Neural crest cell (in vitro differentiated cells): ENCODE data around the gene RNASE11. TPM values are rescaled to one million over a fixed set of nuclear protein-coding genes. Genes with fewer than 3 reads are reported as not detected.

Source experiments
- DNase-seq: peaks from one replicate; pipeline ENCODE4 v3.0.0; 2021; ENCODE audit warnings: low read depth, mixed read lengths, low spot score
- H3K27ac Mint-ChIP-seq: one replicate; pipeline ENCODE4 v1.8.0; 2021; ENCODE audit warnings: mild to moderate bottlenecking, mixed read lengths; ENCODE audit not compliant: unreplicated experiment
- H3K27me3 Mint-ChIP-seq: 2 replicates; pipeline ENCODE4 v1.8.0; 2021; ENCODE audit warnings: low read depth, mild to moderate bottlenecking, mixed read lengths
- H3K36me3 Mint-ChIP-seq: 2 replicates; pipeline ENCODE4 v1.8.0; 2021; ENCODE audit warnings: low read depth, mild to moderate bottlenecking, mixed read lengths
- H3K4me1 Mint-ChIP-seq: 2 replicates; pipeline ENCODE4 v1.8.0; 2021; ENCODE audit warnings: mixed read lengths
- H3K4me3 Mint-ChIP-seq: one replicate; pipeline ENCODE4 v1.8.0; 2021; ENCODE audit warnings: mild to moderate bottlenecking, mixed read lengths
- H3K9me3 Mint-ChIP-seq: 2 replicates; pipeline ENCODE4 v1.8.0; 2021; ENCODE audit warnings: mixed read lengths
- CTCF ChIP-seq: fragments of 200-600 bp; sonication (generic); conservative IDR thresholded peaks from 2 replicates; pipeline ENCODE4 v1.5.0; 2021; ENCODE audit warnings: antibody characterized with exemption, mild to moderate bottlenecking
- long read RNA-seq: library from polyadenylated mRNA; unstranded; transcript quantifications from one replicate; pipeline ENCODE4 v2.0.0, GENCODE V29; 2020
- total RNA-seq: library from RNA; stranded (reverse); gene quantifications from 2 replicates; pipeline ENCODE4 v1.2.1, GENCODE V29; 2021

Gene RNASE11
- not detected in 2 replicates for total RNA-seq
- long read RNA-seq = 0 reads

GRCh38 chr14:20587489-20588154 is at the start of gene RNASE11:
Gene RNASE11 (minus strand): TSS chr14:20588001.
- Mint-ChIP-seq H3K36me3 (no peaks in the 10 kb centered on the region), H3K4me3 (no peak within 1 kb of the TSS), H3K27me3 (peaks cover 34% of the 10 kb centered on the region), H3K9me3 (no peaks in the 10 kb centered on the region), H3K27ac (no peak within 1 kb of the TSS), H3K4me1 (peaks cover 11% of the 10 kb centered on the region)
- TF ChIP-seq CTCF = no peak
- DNase-seq = no peak

- Mint-ChIP-seq H3K4me1 (peaks cover 30% of the 10 kb centered on the region), H3K27ac (peak overlapping the region; percentile 7), H3K36me3 (peaks cover 9% of the 10 kb centered on the region), H3K9me3 (peaks cover 9% of the 10 kb centered on the region), H3K27me3 (peaks cover 96% of the 10 kb centered on the region), H3K4me3 (peak overlapping the region; percentile 89)
- peak; percentile 61 for DNase-seq
- TF ChIP-seq CTCF = no peak
Measured at GRCh38 chr14:20632831-20633691, 45.3 kb upstream of the RNASE11 start.

GRCh38 chr14:20632448-20632830 is 44.6 kb upstream of the RNASE11 start:
- H3K4me1 Mint-ChIP-seq = peaks cover 35% of the 10 kb centered on the region
- peak; percentile 18 for DNase-seq

GRCh38 chr14:20631880-20632389 is 44.1 kb upstream of the RNASE11 start:
- Mint-ChIP-seq H3K27me3 (peaks cover 97% of the 10 kb centered on the region), H3K27ac (no peak overlapping the region), H3K4me1 (peaks cover 38% of the 10 kb centered on the region), H3K36me3 (peaks cover 9% of the 10 kb centered on the region), H3K9me3 (peaks cover 9% of the 10 kb centered on the region), H3K4me3 (peak overlapping the region; percentile 89)
- no peak for TF ChIP-seq CTCF
- no peak for DNase-seq

More at GRCh38 chr14:20632448-20632830, 44.6 kb upstream of the RNASE11 start:
- Mint-ChIP-seq H3K4me3 (peak overlapping the region; percentile 89), H3K27ac (no peak overlapping the region), H3K36me3 (peaks cover 9% of the 10 kb centered on the region), H3K27me3 (peaks cover 96% of the 10 kb centered on the region), H3K9me3 (peaks cover 9% of the 10 kb centered on the region)
- TF ChIP-seq CTCF = no peak

GRCh38 chr14:20631023-20631879 is 43.5 kb upstream of the RNASE11 start:
- DNase-seq = peak; percentile 62
- Mint-ChIP-seq H3K36me3 (peaks cover 9% of the 10 kb centered on the region), H3K9me3 (peaks cover 9% of the 10 kb centered on the region), H3K27ac (no peak overlapping the region), H3K4me3 (peak overlapping the region; percentile 89), H3K27me3 (peaks cover 97% of the 10 kb centered on the region), H3K4me1 (peaks cover 43% of the 10 kb centered on the region)
- no peak for TF ChIP-seq CTCF
